Renal pelvis (tissue), 4 donors: ENCODE measurements around the gene UNC5B. TPM values are rescaled to one million over a fixed set of nuclear protein-coding genes. Genes with fewer than 3 reads are reported as not detected.

Experiments
- DNase-seq: peaks from one replicate; pipeline ENCODE4 v3.0.0-alpha.2; 2013
- polyA plus RNA-seq, 3 donors: library from polyadenylated mRNA; unstranded; fragments of 120-200 nt; gene quantifications; one replicate each; pipeline ENCODE4 v1.2.1, GENCODE V29; 2013; ENCODE audit not compliant: insufficient read length in 3 of 3

UNC5B gene
- polyA plus RNA-seq, 3 donors, result 41.4 to 57.0 (median 50.2) TPM

DNA sequence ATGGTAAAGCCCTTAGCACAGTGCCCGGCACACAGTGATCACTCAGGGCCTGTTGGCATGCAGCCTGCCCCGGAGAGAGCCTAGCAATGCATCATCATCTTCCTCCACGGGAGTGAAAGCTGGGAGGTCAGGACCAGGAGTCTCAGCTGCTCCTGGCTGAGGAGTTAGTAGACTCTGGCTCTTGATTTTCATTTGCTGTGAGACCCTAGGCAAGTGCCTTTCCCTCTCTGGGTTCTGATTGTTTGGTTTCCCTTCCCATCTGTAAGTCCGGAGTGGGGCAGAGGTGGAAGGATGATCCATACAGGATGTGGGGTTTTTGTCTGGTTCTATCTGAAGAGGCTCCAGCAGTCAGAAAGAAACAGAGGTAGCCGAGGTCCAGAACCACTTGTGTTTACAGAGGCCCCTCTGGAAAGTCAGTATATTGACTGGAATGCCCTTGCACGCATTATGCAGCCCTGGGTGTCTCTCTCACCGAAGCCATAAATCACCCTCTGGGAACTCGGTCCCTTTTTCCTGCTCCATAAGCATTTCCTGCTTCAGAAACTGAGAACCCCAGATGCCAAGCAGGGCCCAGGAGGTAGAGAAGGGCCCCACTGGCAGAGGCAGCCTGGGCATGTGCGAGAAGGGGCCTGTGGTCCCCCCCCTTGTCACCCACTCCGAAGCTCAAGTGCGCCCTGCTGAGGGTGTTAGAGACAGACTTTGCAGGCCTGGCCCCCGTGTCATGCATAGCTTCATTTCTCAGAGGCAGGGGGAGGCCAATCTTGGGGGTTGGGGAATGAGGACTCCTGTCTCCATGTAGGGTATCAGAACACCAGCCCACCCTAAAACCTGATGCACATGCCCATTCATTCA lies 8.5 kb downstream of the UNC5B start:
- no peak for DNase-seq

DNA sequence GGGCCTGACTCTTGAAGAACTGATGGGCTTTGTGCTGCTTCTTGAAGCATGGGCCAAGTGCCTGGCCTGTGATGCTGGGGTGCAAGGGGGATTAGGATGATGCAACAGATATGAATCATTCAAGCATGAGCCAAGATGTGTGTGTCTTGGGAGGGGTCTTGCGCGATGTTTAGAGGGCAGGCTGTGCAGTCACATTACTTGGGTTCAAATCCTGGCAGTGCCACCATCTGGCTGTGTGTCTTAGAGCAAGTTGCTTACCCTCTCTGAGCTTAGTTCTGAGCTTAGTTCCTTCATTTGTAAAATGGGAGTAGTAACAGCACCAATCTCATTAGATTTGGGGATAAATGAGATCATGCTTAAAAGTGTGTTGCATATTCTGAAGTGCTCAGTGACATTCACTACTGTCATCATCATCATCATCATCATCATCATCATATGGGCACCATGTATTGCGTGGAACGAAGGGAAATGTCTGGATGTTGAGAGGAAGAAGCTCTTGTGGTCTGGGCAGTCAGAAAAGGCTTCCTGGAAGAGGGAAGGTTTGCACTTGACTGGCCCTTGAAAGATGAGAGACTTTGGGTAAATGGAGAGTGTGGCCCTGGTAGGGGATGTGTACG lies 9.3 kb downstream of the UNC5B start:
- DNase-seq, result no peak

DNA sequence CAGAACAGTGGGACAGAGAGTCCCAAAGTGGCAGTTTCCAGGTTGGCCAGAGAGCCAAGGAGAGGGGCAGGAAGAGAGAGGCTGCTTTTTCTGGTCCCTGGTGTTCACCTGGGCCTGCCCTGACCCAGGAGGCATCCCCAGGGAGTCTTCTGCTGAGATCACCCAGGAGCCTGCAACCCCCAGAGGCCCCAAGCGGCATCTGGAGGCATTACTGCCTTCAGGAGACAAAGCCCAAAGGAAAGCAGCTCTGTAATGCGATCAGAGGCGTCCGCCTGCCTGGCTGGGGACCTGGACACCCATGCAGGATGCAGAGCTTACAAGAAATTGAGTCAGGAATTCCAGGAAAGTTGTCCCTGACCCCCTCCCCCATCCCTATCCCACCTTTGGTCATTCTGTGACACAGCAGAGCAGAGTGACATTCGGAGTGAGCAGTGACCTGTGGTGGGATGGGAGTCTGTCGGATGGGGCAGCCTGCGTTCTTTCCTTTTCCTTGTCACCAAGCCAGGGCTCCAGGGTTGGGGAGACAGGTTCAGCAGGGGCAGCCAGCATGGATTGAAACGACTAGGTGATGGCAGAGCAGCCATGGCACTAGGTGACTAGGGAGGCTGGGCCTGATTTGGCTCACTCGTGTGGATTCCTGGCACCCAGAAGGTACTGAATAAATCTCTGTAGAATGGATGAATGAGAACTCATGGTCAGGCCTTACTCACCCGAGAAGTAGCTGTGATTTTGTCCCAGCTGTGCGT lies 10.4 kb downstream of the UNC5B start:
- no peak for DNase-seq

DNA sequence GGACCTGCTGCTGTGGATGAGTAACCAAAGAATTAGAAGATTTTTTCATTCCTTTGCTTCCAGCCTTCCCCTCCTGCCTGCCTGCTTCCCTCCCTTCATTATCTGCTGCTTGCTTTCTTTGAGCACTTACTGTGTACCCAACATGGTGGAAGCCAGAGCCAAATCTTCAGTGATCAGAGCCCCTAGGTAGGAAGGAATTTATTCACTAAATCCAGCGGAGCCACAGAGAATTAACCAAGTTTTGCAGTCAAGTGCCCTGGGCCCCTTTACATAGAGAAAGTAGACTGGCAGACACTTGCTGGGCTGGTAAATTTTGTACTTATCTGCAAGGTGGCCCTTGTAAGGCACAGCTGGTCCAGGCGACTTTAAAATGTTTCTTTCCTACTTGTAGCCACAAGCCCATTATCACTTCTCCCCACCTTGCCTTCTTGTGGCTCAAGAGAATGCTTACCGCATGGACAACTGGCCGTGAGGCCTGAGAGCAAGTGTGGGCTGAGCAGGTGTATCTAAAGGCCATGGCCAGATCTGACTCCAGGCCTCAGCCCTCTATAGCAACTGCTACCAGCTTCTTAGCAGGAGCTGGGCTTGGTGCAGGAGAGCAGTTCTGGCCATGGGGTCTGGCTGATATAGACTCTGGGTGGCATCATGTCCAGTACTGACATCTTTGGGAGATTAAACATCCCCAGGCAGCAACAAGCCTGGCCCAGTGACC lies 11.1 kb downstream of the UNC5B start:
- no peak for DNase-seq

DNA sequence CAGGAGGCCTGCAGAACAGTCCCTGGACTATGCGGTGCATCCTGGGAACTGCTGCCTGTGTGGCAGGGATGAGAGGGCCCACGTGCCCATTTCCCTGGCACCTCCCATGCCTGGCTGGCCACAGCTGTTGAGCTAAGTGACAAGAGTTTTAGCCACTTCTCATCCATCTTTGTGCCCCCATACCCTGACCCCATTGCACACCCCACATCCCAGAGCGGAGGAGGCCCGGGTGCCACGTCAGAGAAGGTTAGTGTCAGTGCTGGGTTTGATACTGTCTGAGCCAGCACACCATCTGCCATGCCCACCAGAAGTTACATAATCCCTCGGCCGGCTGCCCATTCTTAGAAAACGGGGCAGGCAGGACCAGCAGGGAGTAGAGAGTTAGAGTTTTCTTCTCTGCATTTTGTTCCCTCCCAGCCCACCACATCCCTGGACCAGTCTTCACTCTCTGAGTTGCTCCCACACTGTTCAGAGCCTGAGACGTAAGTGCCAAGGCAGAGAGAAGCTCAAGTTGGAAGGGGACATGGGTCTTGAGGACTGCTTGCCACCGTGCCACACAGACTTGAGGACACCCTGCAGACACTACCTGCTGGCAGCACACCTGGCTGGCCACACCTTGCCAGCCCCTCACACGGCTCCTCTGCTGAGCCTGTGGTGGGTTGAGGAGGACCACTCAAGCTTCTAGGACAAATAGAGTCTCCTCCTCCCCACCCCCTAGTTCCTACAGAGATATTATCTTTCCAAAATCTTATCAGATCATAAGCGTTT lies 13.1 kb downstream of the UNC5B start:
- no peak for DNase-seq

DNA sequence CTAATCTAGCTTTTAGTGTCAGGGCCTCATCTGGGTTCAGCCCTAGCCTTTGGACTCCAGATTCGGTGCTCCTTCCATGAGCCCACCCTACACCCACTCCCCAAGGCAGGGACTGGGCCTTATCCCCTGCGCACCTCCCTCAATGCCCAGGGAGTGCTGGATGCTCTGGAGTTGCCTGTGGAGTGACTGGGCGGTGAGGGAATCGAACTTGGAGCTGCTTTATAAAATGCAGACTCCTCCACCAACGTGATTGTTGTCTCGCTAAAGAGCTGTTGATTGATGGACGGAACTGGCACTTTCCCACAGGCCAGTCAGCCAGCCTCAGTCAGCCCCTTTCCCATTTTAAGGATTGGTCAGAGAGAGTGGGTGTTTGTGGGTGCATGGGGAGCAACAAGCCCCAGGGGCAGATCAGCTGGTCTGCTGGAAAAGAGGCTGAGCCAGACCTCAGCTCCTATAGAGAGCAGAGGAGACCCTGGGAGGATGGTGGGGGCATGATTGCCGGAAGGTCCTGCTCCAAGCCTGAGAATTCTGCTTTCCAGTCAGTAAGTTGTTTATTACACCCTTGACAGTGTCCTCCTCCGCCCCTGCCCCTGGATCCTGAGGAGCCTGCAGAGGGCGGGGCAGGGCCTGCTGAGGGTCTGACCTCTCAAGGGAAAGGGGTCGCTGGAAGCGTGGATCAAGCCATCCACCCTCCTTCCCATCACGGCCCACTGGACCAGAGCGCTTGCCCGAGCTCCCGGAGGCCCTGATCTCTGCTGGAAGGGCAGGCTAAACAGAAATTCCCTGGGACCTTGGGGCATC lies 16.7 kb downstream of the UNC5B start:
- DNase-seq, result no peak

DNA sequence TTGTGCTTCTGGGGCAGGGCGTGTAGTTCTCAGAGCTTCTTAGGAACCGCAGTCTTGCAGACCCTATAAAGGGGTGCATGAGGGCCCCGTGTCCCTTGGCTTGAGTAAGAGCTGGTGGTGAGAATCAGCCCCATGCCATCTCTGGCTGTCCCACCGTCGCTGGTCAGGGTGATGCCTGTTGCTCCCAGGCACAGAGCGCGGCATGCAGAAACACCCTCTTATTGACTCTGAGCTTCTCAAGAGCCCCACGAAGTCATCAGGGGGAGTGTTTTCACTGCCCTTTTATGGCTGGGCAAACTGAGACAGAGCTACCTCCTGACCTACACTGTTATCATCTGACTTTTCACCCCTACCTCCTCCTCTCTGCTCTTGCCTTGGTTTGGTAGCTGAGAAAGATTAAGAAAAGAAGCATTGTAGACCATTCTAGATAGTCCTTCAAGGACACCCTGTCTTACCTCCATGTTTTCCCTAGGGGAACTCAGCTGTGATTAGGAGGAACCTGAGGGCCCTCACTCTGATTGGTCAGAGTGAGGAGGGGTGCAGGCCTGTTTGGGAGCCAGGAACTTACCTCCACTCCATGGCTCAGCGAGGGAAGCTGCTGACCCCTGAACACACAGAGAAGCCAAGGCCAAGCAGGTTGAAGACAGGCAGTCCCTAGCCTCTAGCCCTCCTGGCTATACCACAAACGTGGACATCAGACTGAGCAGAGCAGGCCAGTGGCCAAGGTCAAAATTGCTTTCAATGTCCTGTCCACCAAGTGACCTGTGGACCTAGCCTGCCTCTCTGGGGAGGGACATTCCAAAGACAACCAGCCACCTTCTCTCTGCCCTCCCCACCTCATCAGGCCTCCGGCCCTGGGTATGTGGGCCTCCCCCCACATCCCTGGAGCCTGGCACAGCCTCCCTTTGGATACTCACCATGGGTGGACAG lies 17.6 kb downstream of the UNC5B start:
- no peak for DNase-seq

DNA sequence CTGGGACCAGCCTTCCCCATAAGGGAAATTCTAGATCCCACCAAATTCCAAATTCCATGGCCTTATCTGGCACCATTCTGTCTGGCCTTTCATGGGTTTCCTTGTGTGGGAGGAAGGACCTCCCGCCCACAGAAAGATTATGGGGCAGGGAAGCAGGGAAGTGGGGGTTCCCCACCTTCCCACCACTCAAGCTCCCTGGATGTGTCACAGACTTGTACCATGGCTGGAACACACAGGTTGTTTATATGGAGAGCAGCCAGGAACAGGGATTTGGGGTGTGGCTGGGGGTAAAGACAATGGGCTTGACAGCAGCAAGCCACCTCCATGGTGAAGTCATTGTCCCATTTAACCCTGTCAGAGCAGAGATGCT lies 18.3 kb downstream of the UNC5B start:
- DNase-seq, result no peak

DNA sequence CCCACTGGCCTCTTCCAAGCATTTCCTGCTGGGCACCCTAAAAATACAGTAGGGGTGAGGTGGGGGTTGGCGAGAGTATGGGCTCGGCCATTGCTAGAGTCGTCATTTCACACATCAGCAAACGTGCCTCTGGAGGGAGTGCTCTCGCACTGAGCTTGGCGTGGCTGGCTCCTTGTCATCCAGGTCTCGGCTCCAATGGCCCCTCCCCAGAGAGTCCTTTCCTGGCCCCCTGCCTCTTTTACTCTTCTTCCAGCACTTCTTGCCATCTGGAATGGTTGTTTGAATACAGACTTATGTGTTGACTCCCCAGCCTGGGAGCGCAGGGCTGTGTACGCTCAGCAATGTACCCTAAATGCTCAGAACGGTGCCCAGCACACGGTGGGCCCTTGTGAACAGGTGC lies 18.8 kb downstream of the UNC5B start:
- DNase-seq, result no peak

DNA sequence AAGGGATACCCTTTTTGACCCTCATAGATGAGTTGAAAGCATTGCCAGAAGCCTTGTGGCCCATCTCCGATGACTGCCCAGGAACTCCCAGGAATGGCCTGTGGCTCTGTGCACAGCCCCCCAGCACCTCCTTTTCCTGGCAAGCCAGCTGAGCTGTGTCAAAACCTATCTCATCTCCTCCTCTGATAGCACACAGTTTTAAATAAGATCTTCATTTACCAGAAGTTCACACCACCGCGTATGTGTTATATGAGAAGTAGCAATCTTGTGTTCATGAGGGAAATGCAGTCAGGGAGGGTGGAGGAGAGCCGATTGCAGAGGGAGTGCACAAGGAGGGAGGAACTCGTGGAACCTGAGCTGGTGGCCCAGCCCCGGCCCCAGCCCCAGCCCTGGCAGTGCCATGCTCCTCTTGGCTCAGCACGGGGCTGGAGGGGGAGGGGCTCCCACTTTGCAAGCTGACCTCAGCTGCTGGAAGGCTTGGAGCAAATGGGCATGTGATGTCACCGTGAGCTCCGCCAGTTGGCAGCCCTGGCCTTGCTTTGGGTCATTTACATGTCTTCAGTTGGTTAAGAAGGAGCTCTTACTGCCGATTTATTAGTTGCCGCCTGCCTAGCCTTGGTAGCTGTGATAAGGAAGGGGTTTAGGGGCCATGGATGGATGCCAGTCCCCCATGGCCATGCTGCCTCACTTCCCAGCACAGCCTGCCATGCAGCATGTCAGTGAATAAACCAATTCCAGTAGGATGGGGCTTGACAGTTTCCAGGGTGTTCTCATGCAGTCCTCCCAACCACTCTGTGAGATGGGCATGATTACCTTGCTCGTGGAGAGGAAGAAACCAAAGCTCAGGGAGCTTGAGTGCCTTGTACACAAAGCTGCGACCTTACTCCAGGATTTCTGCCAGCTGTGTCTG lies 20.0 kb downstream of the UNC5B start:
- peak; percentile 87 for DNase-seq

DNA sequence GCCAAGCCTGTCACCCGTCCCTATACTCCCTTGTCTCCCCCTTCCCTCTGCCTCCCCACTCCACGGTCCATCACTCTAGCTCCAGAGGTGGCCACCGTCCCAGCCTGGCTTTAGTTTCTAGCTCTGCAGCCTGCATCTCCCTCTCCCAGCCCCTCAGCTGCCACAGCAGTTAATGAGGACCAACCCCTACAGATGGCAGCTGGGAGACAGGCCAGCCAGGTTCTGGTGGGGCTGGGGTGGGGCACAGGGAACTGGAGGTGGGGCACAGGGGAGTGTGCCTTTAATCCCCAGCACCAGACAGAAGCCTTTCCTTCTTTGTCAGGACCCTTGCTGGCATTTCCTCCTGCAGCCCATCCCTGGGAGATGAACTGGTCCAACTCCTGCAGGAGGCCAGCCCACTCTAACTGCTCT lies 21.1 kb downstream of the UNC5B start:
- DNase-seq, result no peak

DNA sequence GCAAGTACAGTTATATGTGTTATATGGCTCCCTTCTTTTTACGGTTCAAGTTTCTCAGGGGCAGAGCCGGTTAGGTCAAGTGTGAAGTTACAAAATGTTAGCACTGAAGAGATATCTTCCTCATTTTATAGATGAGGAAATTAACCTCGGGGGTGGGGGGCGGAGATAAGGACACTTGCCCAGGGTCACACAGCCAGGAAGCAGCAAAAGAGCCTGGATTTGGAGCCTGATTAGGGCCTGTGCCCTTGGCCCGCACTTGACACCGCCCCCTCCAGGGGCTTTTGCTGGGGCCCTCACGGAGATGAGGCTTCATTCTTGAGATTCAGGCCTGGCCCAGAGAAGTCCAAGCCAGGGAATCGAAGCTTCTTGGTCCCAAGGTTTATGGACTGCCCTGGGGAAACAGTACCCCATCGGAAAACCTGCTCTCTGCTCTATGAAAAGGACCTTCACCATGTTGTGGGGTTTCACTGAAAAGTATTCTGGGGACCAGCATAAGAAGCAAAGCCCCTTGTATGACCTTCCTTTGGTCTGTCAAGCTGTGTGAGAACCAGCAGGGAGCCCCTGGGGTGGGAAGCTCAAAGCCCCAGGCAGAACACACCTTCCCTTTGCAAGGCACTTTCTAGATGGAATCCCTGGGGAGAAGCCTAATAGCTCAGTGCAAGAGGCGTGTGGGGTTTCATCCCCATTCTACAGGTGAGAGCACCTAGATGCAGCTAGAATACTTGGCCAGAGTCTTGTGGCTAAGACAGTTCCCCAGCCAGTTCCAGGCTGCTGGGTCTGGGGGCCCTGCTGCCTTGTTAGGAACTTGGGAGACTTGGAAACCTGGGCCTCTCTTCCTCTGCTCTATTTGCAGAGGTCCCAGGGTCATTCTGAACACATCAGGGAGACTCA lies 21.9 kb downstream of the UNC5B start:
- DNase-seq, result no peak

DNA sequence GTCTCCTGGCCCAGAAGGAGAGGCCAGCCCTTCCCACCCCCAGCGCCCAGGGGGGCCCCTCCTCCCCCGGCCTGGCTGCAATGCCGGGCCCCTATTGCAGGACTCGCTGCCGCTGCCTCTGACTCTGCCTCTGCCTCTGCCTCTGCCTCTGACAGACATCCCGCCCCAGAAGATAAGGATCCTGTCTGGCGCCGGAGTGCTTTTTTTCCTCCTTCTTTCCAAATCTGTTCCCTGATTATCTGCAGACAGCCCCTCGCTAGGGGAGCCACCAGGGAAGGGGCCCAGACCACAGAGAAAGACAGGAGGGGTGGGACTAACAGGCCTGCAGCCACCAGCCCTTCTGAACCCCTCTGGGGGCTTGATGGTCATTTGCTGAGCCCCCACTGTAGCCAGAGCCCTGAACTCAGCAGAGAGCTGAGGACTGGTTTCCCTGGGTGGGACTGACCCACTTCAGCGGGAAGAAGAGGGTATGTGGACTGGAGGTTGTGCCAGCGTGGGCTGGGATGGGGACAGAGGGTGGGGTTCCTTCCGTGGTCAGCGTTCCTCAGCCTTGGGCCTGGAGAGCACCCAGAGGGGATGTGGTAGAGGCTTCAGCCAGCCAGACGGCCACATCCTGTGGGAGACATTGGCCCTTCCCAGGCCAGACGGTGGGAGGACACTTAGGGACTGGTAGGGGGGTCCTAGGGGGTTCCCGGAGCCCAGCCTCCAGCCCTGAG lies 22.8 kb downstream of the UNC5B start:
- no peak for DNase-seq

DNA sequence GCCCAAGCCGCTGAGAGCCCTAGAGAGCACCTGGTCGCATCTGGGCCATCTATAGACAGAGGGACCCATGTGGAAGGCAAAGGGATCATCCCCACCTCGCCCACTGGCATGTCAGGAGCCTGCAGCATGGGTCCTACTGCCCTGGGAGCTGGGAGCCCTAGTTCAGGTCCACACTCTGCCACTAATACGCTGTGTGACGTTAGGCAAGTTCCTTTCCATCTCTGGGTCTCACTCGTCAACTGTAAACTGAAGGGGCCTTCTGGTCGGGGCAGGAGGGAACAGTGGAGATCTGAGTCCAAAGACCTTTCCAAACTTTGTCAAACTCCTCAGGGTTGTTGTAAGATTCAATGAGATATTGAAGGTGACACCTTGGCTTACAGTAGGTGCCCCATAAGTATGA lies 23.4 kb downstream of the UNC5B start:
- DNase-seq, result no peak

DNA sequence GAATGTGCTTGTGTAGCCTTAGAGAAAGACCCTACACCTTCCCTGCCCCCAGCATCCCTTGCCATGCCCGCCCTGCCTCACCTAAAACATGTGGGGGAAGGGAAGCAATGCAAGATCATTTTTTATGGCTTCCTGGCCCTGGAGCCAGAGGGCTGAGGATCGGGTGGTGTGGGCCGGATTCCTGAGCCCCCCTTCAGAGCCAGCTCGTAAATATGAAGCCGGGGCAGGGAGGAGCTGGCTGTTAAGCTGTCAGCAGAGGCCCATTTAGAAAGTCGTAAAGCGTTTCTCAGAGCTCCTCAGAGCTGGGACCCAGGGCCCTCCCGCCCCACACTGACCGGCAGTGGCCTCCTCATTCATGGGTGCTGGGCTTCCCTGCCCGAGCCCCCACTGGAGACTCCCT lies 23.9 kb downstream of the UNC5B start:
- DNase-seq, result peak; percentile 93

DNA sequence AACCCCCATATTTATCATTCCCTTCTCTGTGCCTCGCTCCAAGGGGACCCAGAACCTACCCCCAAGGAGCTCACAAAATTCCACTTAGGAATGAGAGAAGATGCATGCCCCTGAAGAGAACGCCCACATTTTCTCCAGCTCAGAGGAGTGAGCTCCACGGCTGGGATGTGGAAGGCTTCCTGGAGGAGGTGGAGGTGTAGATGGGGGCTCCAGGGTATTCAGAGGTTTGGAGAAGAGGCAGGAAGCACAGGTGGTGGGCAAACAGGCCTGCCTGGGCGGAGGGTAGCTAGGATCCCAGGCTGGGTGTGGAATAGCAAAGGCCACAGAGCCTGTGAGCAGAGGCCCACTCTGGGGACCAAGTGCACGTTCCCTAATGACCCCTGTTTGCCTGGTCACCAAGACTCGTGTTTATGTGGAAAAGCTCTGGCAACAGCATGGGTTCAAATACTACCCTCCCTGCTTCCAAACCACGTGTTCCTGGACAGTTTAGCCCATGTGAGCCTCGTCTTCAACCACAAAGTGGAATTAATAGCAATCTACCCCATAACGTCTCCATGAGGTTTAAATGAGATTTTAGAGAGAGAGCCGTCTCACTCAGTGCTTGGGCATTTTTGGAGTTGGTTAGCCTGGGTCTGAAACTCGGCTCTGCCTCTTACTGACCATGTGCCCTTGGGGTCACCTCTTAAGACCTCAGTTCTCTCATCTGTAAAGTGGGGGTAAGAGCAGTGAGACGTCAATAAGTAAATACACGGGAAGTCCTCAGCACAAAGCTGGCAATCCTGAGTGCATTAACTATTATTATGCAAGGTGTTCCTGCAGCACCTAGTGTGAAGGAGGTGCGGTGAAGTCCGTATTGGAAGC lies 24.7 kb downstream of the UNC5B start:
- DNase-seq, result no peak
